HEK293T (cell line): Measurements from ENCODE around the gene CHST1.

Source experiments
- CTCF ChIA-PET: fragments of 350-600 bp; formaldehyde crosslinking; extraction: SDS; loops from one replicate; lab custom pipeline; 2021; ENCODE audit warnings: antibody characterized with exemption, inconsistent platforms; lab: Yijun Ruan, JAX
- POLR2A ChIA-PET: fragments of 350-600 bp; formaldehyde crosslinking; extraction: SDS; loops from one replicate; lab custom pipeline; 2020; ENCODE audit warnings: antibody characterized with exemption, inconsistent platforms; lab: Yijun Ruan, JAX
- DNase-seq: peaks from one replicate; pipeline ENCODE4 v3.0.0; 2012; ENCODE audit warnings: mixed read lengths; ENCODE audit errors: extremely low spot score
- ARNT ChIP-seq: fragments of 450-650 bp; IDR thresholded peaks from 2 replicates; pipeline ENCODE4 v1.6.1; 2017; ENCODE audit warnings: mild to moderate bottlenecking
- BHLHE40 ChIP-seq: fragments of 450-650 bp; IDR thresholded peaks from 2 replicates; pipeline ENCODE4 v1.6.1; 2016; ENCODE audit warnings: mild to moderate bottlenecking, moderate library complexity, borderline replicate concordance
- CTBP1 ChIP-seq: fragments of 450-650 bp; IDR thresholded peaks from 2 replicates; pipeline ENCODE4 v1.6.1; 2016; ENCODE audit warnings: borderline replicate concordance
- ELF4 ChIP-seq: fragments of 450-650 bp; IDR thresholded peaks from 2 replicates; pipeline ENCODE4 v1.6.1; 2017; ENCODE audit warnings: antibody characterized with exemption
- FOXA1 ChIP-seq: fragments of 450-650 bp; IDR thresholded peaks from 2 replicates; pipeline ENCODE4 v1.6.1; 2016; ENCODE audit warnings: mild to moderate bottlenecking
- FOXK2 ChIP-seq: fragments of 450-650 bp; IDR thresholded peaks from 2 replicates; pipeline ENCODE4 v1.6.1; 2016; ENCODE audit warnings: mild to moderate bottlenecking
- FOXM1 ChIP-seq: fragments of 450-650 bp; IDR thresholded peaks from 2 replicates; pipeline ENCODE4 v1.6.1; 2017; ENCODE audit warnings: mild to moderate bottlenecking, borderline replicate concordance
- HDGF ChIP-seq: fragments of 450-650 bp; IDR thresholded peaks from 2 replicates; pipeline ENCODE4 v1.6.1; 2017; ENCODE audit warnings: antibody characterized with exemption, borderline replicate concordance
- L3MBTL2 ChIP-seq: fragments of 450-650 bp; conservative IDR thresholded peaks from 2 replicates; pipeline ENCODE4 v1.6.1; 2016; ENCODE audit warnings: mild to moderate bottlenecking
- LEF1 ChIP-seq: fragments of 450-650 bp; IDR thresholded peaks from 2 replicates; pipeline ENCODE4 v1.6.1; 2017; ENCODE audit warnings: mild to moderate bottlenecking, borderline replicate concordance
- NFRKB ChIP-seq: fragments of 450-650 bp; IDR thresholded peaks from 2 replicates; pipeline ENCODE4 v1.6.1; 2016; ENCODE audit warnings: mild to moderate bottlenecking, moderate library complexity
- PKNOX1 ChIP-seq: fragments of 450-650 bp; IDR thresholded peaks from 2 replicates; pipeline ENCODE4 v1.6.1; 2016
- SP1 ChIP-seq: fragments of 450-650 bp; IDR thresholded peaks from 2 replicates; pipeline ENCODE4 v1.6.1; 2017
- SUZ12 ChIP-seq: fragments of 450-650 bp; IDR thresholded peaks from 2 replicates; pipeline ENCODE4 v1.6.1; 2016; ENCODE audit warnings: mild to moderate bottlenecking
- TARDBP ChIP-seq: fragments of 450-650 bp; IDR thresholded peaks from 2 replicates; pipeline ENCODE4 v1.6.1; 2016
- ZNF384 ChIP-seq: fragments of 450-650 bp; IDR thresholded peaks from 2 replicates; pipeline ENCODE4 v1.6.1; 2016

CHST1 gene

GRCh38 chr11:45670386-45671135 lies 5.1 kb upstream of the CHST1 start:
- DNase-seq = no peak
- CTCF ChIA-PET = interaction anchor here (1.6 kb wide), 1 partner anchor 16 kb away, joined by 5 read pairs; no protein-coding TSS in a partner anchor
- TF ChIP-seq ZNF384 (no peak), ELF4 (no peak), SP1 (no peak), TARDBP (no peak), FOXM1 (no peak), PKNOX1 (no peak), LEF1 (no peak), HDGF (no peak), ARNT (no peak), FOXK2 (no peak), FOXA1 (no peak), CTBP1 (no peak)
- POLR2A ChIA-PET = no interaction called here

GRCh38 chr11:45669956-45670355 lies 4.5 kb upstream of the CHST1 start:
- no peak for TF ChIP-seq FOXM1
- TF ChIP-seq ZNF384 = no peak
- no peak for TF ChIP-seq PKNOX1
- TF ChIP-seq ELF4 = no peak
- POLR2A ChIA-PET = no interaction called here
- DNase-seq = no peak
- CTCF ChIA-PET = interaction anchor here (1.1 to 1.6 kb wide), 2 partner anchors 15 to 101 kb away, joined by 4 to 5 read pairs; no protein-coding TSS in a partner anchor

- TF ChIP-seq BHLHE40 (no peak), HDGF (no peak), L3MBTL2 (no peak), FOXK2 (no peak), FOXA1 (no peak), PKNOX1 (no peak), ELF4 (no peak), NFRKB (no peak), ARNT (no peak), SP1 (no peak), TARDBP (no peak), LEF1 (no peak), FOXM1 (no peak), ZNF384 (no peak), CTBP1 (no peak), SUZ12 (no peak)
- ChIA-PET POLR2A (no interaction called here), CTCF (interaction anchor here (0.7 to 1.6 kb wide), 3 partner anchors 13 to 102 kb away, joined by 3 to 5 read pairs (median 4); no protein-coding TSS in a partner anchor)
- DNase-seq = no peak
Observed at GRCh38 chr11:45669146-45669545, 3.7 kb upstream of the CHST1 start.

- no peak for DNase-seq
- TF ChIP-seq NFRKB (no peak), FOXA1 (no peak), ZNF384 (no peak)
- ChIA-PET POLR2A (no interaction called here), CTCF (interaction anchor here (1.1 kb wide), 1 partner anchor 104 kb away, joined by 4 read pairs; no protein-coding TSS in a partner anchor)
Observed at GRCh38 chr11:45667929-45668680, 2.7 kb upstream of the CHST1 start.

- no peak for TF ChIP-seq PKNOX1
- TF ChIP-seq ELF4 = no peak
- no peak for TF ChIP-seq CTBP1
- no peak for TF ChIP-seq FOXM1
- CTCF ChIA-PET = interaction anchor here (1.1 to 1.2 kb wide), 3 partner anchors 12 to 105 kb away, joined by 3 to 4 read pairs (median 4); no protein-coding TSS in a partner anchor
- POLR2A ChIA-PET = no interaction called here
- DNase-seq = no peak
Observed at GRCh38 chr11:45666648-45667642, 1.5 kb upstream of the CHST1 start.
